OCI-M1 (cell line): Measurements from ENCODE around the gene ATP11A.

Experiments used
- DNase-seq: peaks from one replicate; lab custom pipeline; 2025; lab: John Stamatoyannopoulos, UW

Gene ATP11A

GRCh38 chr13:112893570-112894422 is 204.0 kb downstream of the ATP11A start:
- peak; percentile 48 for DNase-seq

- DNase-seq = peak; percentile 48
These were observed 204.5 kb downstream of the ATP11A start for GRCh38 chr13:112894423-112894672.

GRCh38 chr13:112894673-112895481 is 205.0 kb downstream of the ATP11A start:
- no peak for DNase-seq

GRCh38 chr13:112895521-112896465 is 206.0 kb downstream of the ATP11A start:
- no peak for DNase-seq

GRCh38 chr13:112896736-112897602 is 207.1 kb downstream of the ATP11A start:
- no peak for DNase-seq

GRCh38 chr13:112897603-112897955 is 207.7 kb downstream of the ATP11A start:
- no peak for DNase-seq

GRCh38 chr13:112897956-112898620 is 208.2 kb downstream of the ATP11A start:
- DNase-seq = no peak

GRCh38 chr13:112898621-112899280 is 208.9 kb downstream of the ATP11A start:
- DNase-seq = no peak

- no peak for DNase-seq
These were observed 209.7 kb downstream of the ATP11A start for GRCh38 chr13:112899281-112900225.

- no peak for DNase-seq
These were observed 210.4 kb downstream of the ATP11A start for GRCh38 chr13:112900226-112900600.

- no peak for DNase-seq
These were observed 210.9 kb downstream of the ATP11A start for GRCh38 chr13:112900691-112901091.

GRCh38 chr13:112902101-112902651 is 212.3 kb downstream of the ATP11A start:
- no peak for DNase-seq

GRCh38 chr13:112902669-112903068 is 212.8 kb downstream of the ATP11A start:
- no peak for DNase-seq

GRCh38 chr13:112903071-112903577 is 213.3 kb downstream of the ATP11A start:
- no peak for DNase-seq

- no peak for DNase-seq
These were observed 213.9 kb downstream of the ATP11A start for GRCh38 chr13:112903606-112904195.

GRCh38 chr13:112904436-112904960 is 214.7 kb downstream of the ATP11A start:
- DNase-seq = no peak

GRCh38 chr13:112905086-112905485 is 215.2 kb downstream of the ATP11A start:
- no peak for DNase-seq

- no peak for DNase-seq
These were observed 215.8 kb downstream of the ATP11A start for GRCh38 chr13:112905619-112905989.
